TTC549 (cell line): ENCODE data around the gene SH3BP2.

Experiments used
- FAIRE-seq: peaks from 2 replicates; lab custom pipeline; 2012; peaks lifted over from hg19 to GRCh38; lab: Jason Lieb, UNC

The SH3BP2 gene

DNA sequence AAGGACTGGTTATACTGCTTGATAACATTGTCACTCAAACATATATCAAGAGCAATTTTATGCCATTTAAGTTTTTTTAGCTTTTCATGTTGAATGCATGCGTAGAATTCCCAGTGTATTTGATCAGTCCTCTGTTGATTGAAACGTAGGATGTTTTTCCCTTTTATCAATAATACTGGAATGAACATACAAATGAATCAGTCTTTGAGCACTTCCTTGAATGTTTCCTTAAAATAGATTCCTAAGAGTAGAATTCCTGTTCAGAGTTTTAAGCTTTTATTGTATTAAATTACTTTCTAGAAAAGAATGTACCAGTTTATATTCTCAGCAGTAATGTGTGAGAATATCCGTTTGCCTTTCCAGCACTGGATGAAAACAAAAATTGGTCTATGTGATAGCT lies 88.5 kb downstream of the SH3BP2 start:
- FAIRE-seq: no peak

GRCh38 chr4:2882341-2882740 lies 89.5 kb downstream of the SH3BP2 start:
- FAIRE-seq: no peak

GRCh38 chr4:2886161-2886560 lies 93.3 kb downstream of the SH3BP2 start:
- no peak for FAIRE-seq

DNA sequence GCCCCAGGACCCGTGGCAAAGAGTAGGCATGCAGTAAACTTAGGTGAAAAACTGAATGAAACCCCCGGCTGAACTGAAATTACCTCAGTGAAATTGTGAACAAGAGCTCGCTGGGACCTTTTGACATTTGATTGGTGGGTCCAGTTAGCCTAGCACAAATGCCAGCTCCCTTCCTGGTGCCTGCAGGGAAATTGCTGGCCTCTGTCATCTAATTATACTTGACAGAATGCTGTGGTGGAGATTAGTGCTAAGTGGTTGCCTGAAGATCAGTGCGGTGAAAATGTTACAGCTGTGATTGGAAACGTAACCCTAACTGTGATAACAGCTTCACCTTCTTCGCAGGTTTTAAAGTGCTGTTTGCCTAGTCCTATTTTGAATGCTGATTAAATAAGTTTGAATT lies 93.7 kb downstream of the SH3BP2 start:
- FAIRE-seq: no peak

- FAIRE-seq: no peak
These were observed 94.5 kb downstream of the SH3BP2 start for GRCh38 chr4:2887343-2887742.

DNA sequence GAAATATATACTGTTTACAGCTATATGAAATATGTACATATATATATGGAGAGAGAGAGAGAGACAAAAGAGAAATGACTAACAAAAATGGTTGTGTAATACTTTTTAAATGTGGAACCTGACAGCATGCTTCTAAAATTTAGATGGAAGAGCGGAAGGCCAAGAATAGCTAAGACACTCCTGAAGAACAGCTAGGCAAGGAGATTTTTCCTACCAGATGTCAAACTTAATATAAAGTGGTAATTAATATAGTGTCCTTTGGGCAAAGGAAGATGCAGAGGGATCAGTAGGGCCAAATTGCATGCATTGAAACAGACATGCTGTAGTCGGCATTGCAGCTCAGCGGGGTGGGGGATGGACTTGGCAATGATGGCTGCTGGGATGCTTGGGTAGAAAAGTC lies 96.0 kb downstream of the SH3BP2 start:
- no peak for FAIRE-seq
